GM12878 (cell line): ENCODE data around the gene EFCAB8. TPM values are rescaled to one million over a fixed set of nuclear protein-coding genes. Genes with fewer than 3 reads are reported as not detected.

ENCODE experiments used
- ATAC-seq: fragments of 200-7000 bp; cut with Tn5 transposase; 3 replicates; pipeline ENCODE4 v1.9.1; 2020; ENCODE audit warnings: mild to moderate bottlenecking, moderate library complexity
- BruUV-seq: library from RNA; stranded (reverse); fragments of 400-500 nt; replicated peaks from 2 replicates; lab custom pipeline; 2021; lab: Mats Ljungman, UMichigan
- CTCF ChIA-PET: fragments of 300-600 bp; sonication (Branson Sonifier 250); formaldehyde crosslinking; extraction: SDS; loops from one replicate; lab custom pipeline; 2021; ENCODE audit warnings: inconsistent platforms; lab: Yijun Ruan, JAX
- POLR2A ChIA-PET: fragments of 350-600 bp; formaldehyde crosslinking; extraction: SDS; loops from one replicate; lab custom pipeline; 2021; ENCODE audit warnings: inconsistent platforms; lab: Charles Lee
- RAD21 ChIA-PET: fragments of 300-600 bp; sonication (Branson Sonifier 250); formaldehyde crosslinking; loops from one replicate; lab custom pipeline; 2023; ENCODE audit warnings: antibody characterized with exemption; ENCODE audit not compliant: unreplicated experiment; lab: Charles Lee
- SMC1A ChIA-PET: fragments of 300-600 bp; sonication (Branson Sonifier 250); formaldehyde crosslinking; loops from one replicate; lab custom pipeline; 2023; ENCODE audit not compliant: unreplicated experiment, uncharacterized antibody; lab: Charles Lee
- DNase-seq: peaks from one replicate; pipeline ENCODE4 v3.0.0-alpha.2; 2011; ENCODE audit warnings: low read depth, low spot score
- FAIRE-seq: peaks from 3 replicates; lab custom pipeline; 2011; peaks lifted over from hg19 to GRCh38; lab: Jason Lieb, UNC
- H2AFZ ChIP-seq: 2 replicates; pipeline ENCODE4 v1.6.0; 2011; ENCODE audit warnings: low read depth, low read length, control low read depth; ENCODE audit not compliant: control insufficient read depth
- H3K27ac ChIP-seq: 2 replicates; pipeline ENCODE4 v1.5.1; 2011; ENCODE audit warnings: control low read depth; ENCODE audit not compliant: control insufficient read depth, insufficient read depth
- H3K27me3 ChIP-seq, 2 experiments: replicated peaks in 1 of 2; 2 replicates each; pipeline versions ENCODE4 v1.6.0 to v1.6.1; 2011; ENCODE audit warnings: low read length in 1 of 2; ENCODE audit not compliant: control insufficient read depth in 2 of 2, insufficient read depth in 2 of 2
- H3K36me3 ChIP-seq, 2 experiments: 2 replicates each; pipeline ENCODE4 v1.5.1; 2011; ENCODE audit warnings: low read length in 1 of 2; ENCODE audit not compliant: control insufficient read depth in 2 of 2, insufficient read depth in 2 of 2
- H3K4me1 ChIP-seq: 2 replicates; pipeline ENCODE4 v1.6.1; 2011; ENCODE audit warnings: mild to moderate bottlenecking, low read length, moderate library complexity, mixed read lengths; ENCODE audit not compliant: control insufficient read depth, insufficient read depth
- H3K4me2 ChIP-seq: 2 replicates; pipeline ENCODE4 v1.6.0; 2011; ENCODE audit warnings: control low read depth; ENCODE audit not compliant: control insufficient read depth, insufficient read depth
- H3K4me3 ChIP-seq: fragments of 200-600 bp; sonication (generic); 2 replicates; pipeline ENCODE4 v1.5.1; 2016
- H3K79me2 ChIP-seq: 2 replicates; pipeline ENCODE4 v1.6.0; 2011; ENCODE audit warnings: low read length; ENCODE audit not compliant: control insufficient read depth, insufficient read depth
- H3K9ac ChIP-seq: 2 replicates; pipeline ENCODE4 v1.8.0; 2011; ENCODE audit warnings: low read length, control low read depth, mixed read lengths; ENCODE audit not compliant: control insufficient read depth, insufficient read depth
- H3K9me3 ChIP-seq: replicated peaks from 3 replicates; pipeline ENCODE4 v1.5.1; 2011; ENCODE audit warnings: mild to moderate bottlenecking, low read length; ENCODE audit not compliant: control insufficient read depth, insufficient read depth
- H4K20me1 ChIP-seq: 2 replicates; pipeline ENCODE4 v1.6.0; 2011; ENCODE audit not compliant: control insufficient read depth, insufficient read depth
- CHD2 ChIP-seq: IDR thresholded peaks from 2 replicates; pipeline ENCODE4 v1.6.1; 2011; ENCODE audit warnings: low read depth, low read length, improper control_type of control experiment, borderline replicate concordance
- CREM ChIP-seq: IDR thresholded peaks from 2 replicates; pipeline ENCODE4 v1.6.1; 2014; ENCODE audit warnings: antibody characterized with exemption, low read depth
- EED ChIP-seq: sonication (generic); IDR thresholded peaks from 2 replicates; pipeline ENCODE4 v1.6.1; 2016; ENCODE audit warnings: antibody characterized with exemption, low read depth
- ETV6 ChIP-seq, 2 experiments: fragments of 450-650 bp in 1 of 2; IDR thresholded peaks in 1 of 2; conservative IDR thresholded peaks in 1 of 2; 2 replicates each; pipeline ENCODE4 v1.6.1; 2014; ENCODE audit warnings: antibody characterized with exemption in 1 of 2, borderline replicate concordance in 1 of 2, low read depth in 1 of 2, mild to moderate bottlenecking in 1 of 2, moderate library complexity in 1 of 2
- FOXM1 ChIP-seq: IDR thresholded peaks from 2 replicates; pipeline ENCODE4 v1.6.1; 2012; ENCODE audit warnings: low read depth, mild to moderate bottlenecking, inconsistent platforms, low read length, moderate library complexity
- HDAC2 ChIP-seq: fragments of 200-600 bp; sonication (generic); IDR thresholded peaks from 2 replicates; pipeline ENCODE4 v1.6.1; 2017
- KDM1A ChIP-seq: fragments of 200-600 bp; sonication (generic); IDR thresholded peaks from 2 replicates; pipeline ENCODE4 v1.6.1; 2016; ENCODE audit warnings: borderline replicate concordance
- LARP7 ChIP-seq: fragments of 450-650 bp; IDR thresholded peaks from 2 replicates; pipeline ENCODE4 v1.6.1; 2017; ENCODE audit warnings: mild to moderate bottlenecking
- NBN ChIP-seq: fragments of 450-650 bp; IDR thresholded peaks from 2 replicates; pipeline ENCODE4 v1.6.1; 2016
- NFXL1 ChIP-seq: fragments of 450-650 bp; IDR thresholded peaks from 2 replicates; pipeline ENCODE4 v1.6.1; 2017; ENCODE audit warnings: antibody characterized with exemption, mild to moderate bottlenecking, borderline replicate concordance
- NFYA ChIP-seq: IDR thresholded peaks from 2 replicates; pipeline ENCODE4 v1.6.1; 2011; ENCODE audit warnings: low read depth, mild to moderate bottlenecking, low read length, improper control_type of control experiment, borderline replicate concordance
- RAD51 ChIP-seq: fragments of 450-650 bp; IDR thresholded peaks from 2 replicates; pipeline ENCODE4 v1.6.1; 2016; ENCODE audit warnings: moderate library complexity, mild to moderate bottlenecking, inconsistent platforms
- RB1 ChIP-seq: fragments of 450-650 bp; formaldehyde crosslinking; IDR thresholded peaks from 2 replicates; pipeline ENCODE4 v1.6.1; 2017; ENCODE audit warnings: mild to moderate bottlenecking, borderline replicate concordance
- SMC3 ChIP-seq: IDR thresholded peaks from 2 replicates; pipeline ENCODE4 v1.6.1; 2011; ENCODE audit warnings: low read length, improper control_type of control experiment, borderline replicate concordance
- SUZ12 ChIP-seq: fragments of 200-600 bp; sonication (generic); IDR thresholded peaks from one replicate; pipeline ENCODE4 v1.6.1; 2018; ENCODE audit warnings: antibody characterized with exemption, mild to moderate bottlenecking; ENCODE audit not compliant: unreplicated experiment
- TCF3 ChIP-seq: IDR thresholded peaks from 2 replicates; pipeline ENCODE4 v1.6.1; 2012; ENCODE audit warnings: low read depth, mild to moderate bottlenecking, low read length, borderline replicate concordance; ENCODE audit not compliant: insufficient read depth
- ZNF217 ChIP-seq: fragments of 450-650 bp; IDR thresholded peaks from 2 replicates; pipeline ENCODE4 v1.6.1; 2017; ENCODE audit warnings: antibody characterized with exemption, mild to moderate bottlenecking
- ZNF384 ChIP-seq: IDR thresholded peaks from 2 replicates; pipeline ENCODE4 v1.6.1; 2012; ENCODE audit warnings: low read depth, mild to moderate bottlenecking, low read length, improper control_type of control experiment, borderline replicate concordance
- WGBS: methylation state at CpG from one replicate; pipeline ENCODE4 v1.1.6; 2016; ENCODE audit warnings: low lambda C conversion rate; ENCODE audit not compliant: insufficient replicate concordance, insufficient coverage; ENCODE audit errors: missing lambda C conversion rate; 5-methylcytosine and 5-hydroxymethylcytosine counted together
- in situ Hi-C: fragments of 300-500 bp; cut with MboI; formaldehyde crosslinking; loops from 9 replicates; pipeline ENCODE4 v1.14.3; 2018; ENCODE audit warnings: mixed read lengths
- intact Hi-C: fragments of 100-400 bp; cut with micrococcal nuclease; formaldehyde crosslinking; loops from one replicate; pipeline ENCODE4 v1.14.2; 2022; ENCODE audit not compliant: unreplicated experiment
- polyA plus RNA-seq, 11 experiments: library from polyadenylated mRNA; depleted of rRNA in 4 of 11; unstranded in 6 of 11; stranded (reverse) in 5 of 11; fragments of >200 nt; fragmentation: Nextera tagmentation in 4 of 11; fragmentation: Illumina TruSeq in 1 of 11; extraction: Ambion mirVana in 4 of 11; extraction: Trizol in 1 of 11; gene quantifications; 1 replicate in 1 of 11; 2 replicates in 10 of 11; pipeline versions ENCODE4 v1.2.1 to v1.2.3, GENCODE V29; 2011 to 2016; ENCODE audit warnings: inconsistent platforms in 2 of 11, missing spikeins in 2 of 11, low read depth in 1 of 11
- total RNA-seq, 4 experiments: library from RNA; depleted of rRNA in 3 of 4; stranded (reverse); fragments of >200 nt in 3 of 4; fragmentation: Illumina TruSeq in 1 of 4; extraction: Trizol in 1 of 4; gene quantifications; 2 replicates each; pipeline versions ENCODE4 v1.2.1 to v1.2.3, GENCODE V29; 2013 to 2021
- TF ChIP-seq, protein P1 (sequence below): fragments of 450-650 bp; IDR thresholded peaks from 2 replicates; pipeline ENCODE4 v1.6.1; 2016; ENCODE audit warnings: mild to moderate bottlenecking
- TF ChIP-seq, protein P2 (sequence below): IDR thresholded peaks from 2 replicates; pipeline ENCODE4 v1.6.1; 2012; ENCODE audit warnings: low read depth, low read length, improper control_type of control experiment

Gene EFCAB8
- total and polyA plus RNA-seq, 10 of the 15 experiments (the other 5 are each of a cell fraction or from before 2014, with no cell fraction given), result 0.04 to 0.18 (median 0.06) TPM; not detected in 4

DNA sequence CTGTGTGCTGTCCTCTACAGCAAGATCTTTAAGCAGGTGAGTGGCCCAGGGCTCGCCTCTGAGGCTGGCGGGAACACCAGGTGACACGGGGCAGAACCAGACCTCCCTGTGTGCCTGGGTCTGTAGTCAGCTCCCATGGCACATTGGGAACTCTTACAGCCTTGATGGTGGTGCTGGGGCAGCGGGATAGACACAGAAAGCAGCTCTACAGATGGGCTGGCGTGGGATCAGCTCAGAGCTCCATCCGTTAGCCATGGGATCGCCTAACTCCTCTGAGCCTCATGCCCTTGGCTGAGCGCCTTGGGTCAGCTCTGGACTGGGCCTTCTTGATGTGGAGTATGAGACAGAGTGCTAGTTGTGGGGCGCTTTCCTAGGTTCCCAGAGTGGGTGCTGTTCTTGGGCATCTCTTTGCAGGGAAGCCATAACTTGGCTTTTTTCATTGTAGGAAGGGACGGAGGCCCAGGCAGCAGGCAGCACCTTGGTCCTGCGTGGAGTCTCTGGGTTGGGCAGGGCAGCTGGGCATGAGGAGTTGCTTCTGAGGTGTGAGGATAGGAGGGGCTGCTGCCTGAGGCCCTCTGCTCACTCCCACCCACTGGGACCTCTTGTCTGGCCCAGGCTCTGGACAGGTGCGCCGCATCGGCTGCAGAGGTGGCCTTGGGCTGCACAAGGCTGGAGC is 51.3 kb downstream of the EFCAB8 start:
- Histone ChIP-seq H3K79me2 (no peaks in the 10 kb centered on the region), H3K27ac (no peak overlapping the region), H4K20me1 (no peaks in the 10 kb centered on the region), H3K4me1 (no peaks in the 10 kb centered on the region), H2AFZ (no peak overlapping the region), H3K36me3 (no peaks in the 10 kb centered on the region), H3K9ac (no peak overlapping the region), H3K27me3 (peaks cover 0 to 3% of the 10 kb centered on the region in 2 experiments; a peak in 3 of 4 replicates)
- in situ Hi-C loops, result no loop called here
- ATAC-seq (no peak), DNase-seq (no peak)
- intact Hi-C loops, result no loop called here
- TF ChIP-seq HDAC2 (no peak), KDM1A (no peak), ETV6 (conservative IDR thresholded peaks at IDR 0.05 in 1 of 2, IDR thresholded peaks at IDR 0.05 in 1 of 2; ENCODE audit: borderline replicate concordance in 1 of 2, low read depth in 1 of 2) (no peak), TCF3 (no peak), RAD51 (no peak), NFYA (no peak), CREM (no peak), EED (no peak), NBN (no peak), SMC3 (no peak), CHD2 (no peak), RB1 (no peak), SUZ12 (no peak), NFXL1 (no peak), ZNF217 (no peak), ZNF384 (no peak), FOXM1 (no peak), LARP7 (no peak)
- TF ChIP-seq, protein P1, sequence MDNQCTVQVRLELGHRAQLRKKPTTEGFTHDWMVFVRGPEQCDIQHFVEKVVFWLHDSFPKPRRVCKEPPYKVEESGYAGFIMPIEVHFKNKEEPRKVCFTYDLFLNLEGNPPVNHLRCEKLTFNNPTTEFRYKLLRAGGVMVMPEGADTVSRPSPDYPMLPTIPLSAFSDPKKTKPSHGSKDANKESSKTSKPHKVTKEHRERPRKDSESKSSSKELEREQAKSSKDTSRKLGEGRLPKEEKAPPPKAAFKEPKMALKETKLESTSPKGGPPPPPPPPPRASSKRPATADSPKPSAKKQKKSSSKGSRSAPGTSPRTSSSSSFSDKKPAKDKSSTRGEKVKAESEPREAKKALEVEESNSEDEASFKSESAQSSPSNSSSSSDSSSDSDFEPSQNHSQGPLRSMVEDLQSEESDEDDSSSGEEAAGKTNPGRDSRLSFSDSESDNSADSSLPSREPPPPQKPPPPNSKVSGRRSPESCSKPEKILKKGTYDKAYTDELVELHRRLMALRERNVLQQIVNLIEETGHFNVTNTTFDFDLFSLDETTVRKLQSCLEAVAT, result no peak
- TF ChIP-seq, protein P2, sequence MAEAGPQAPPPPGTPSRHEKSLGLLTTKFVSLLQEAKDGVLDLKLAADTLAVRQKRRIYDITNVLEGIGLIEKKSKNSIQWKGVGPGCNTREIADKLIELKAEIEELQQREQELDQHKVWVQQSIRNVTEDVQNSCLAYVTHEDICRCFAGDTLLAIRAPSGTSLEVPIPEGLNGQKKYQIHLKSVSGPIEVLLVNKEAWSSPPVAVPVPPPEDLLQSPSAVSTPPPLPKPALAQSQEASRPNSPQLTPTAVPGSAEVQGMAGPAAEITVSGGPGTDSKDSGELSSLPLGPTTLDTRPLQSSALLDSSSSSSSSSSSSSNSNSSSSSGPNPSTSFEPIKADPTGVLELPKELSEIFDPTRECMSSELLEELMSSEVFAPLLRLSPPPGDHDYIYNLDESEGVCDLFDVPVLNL, result no peak
- TF ChIP-seq, all 136 proteins: peak for 0
- Histone ChIP-seq H3K9me3 (no peaks in the 10 kb centered on the region), H3K4me2 (no peak overlapping the region), H3K4me3 (no peak overlapping the region)
- RAD21 ChIA-PET, result no interaction called here
- CTCF ChIA-PET, result interaction anchor here (0.5 kb wide), 1 partner anchor 873 kb away, joined by 3 read pairs; no protein-coding TSS in a partner anchor
- POLR2A ChIA-PET, result no interaction called here
- no peak for FAIRE-seq
- WGBS, result 59% methylated on average over 14 of the region's 14 CpGs
- no TSS peak for BruUV-seq
- SMC1A ChIA-PET, result interaction anchor here (0.6 kb wide), 1 partner anchor 15 kb away, joined by 3 read pairs; no protein-coding TSS in a partner anchor
